ENCODE results near the gene SIGLEC8. TPM values are rescaled to one million over a fixed set of nuclear protein-coding genes. Genes with fewer than 3 reads are reported as not detected.

The SIGLEC8 gene
- total RNA-seq, 1 donor from 2014 or later = not detected

DNA sequence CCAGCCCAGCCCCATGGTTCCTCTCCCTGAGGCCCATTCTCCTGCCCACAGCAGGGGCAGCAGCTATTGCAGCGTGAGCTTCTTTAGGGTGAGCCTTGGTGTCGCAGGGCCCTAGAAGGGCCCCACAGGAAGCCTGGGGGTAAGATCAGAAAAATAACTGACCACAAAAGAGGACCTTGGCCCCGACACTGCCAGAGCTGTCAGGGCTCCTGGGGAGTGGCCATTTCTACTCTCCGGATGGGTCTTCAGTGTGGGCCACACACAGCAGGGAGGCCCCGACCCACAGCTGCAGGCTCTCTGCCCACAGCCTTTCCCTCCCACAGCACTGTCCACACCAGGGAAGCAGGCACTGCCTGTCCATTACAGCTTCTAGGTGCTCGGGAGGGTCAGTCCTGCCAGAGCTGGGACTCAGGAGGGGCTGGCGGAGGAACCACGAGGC lies 3.5 kb upstream of the SIGLEC8 start:
- no peaks in the 10 kb centered on the region for H3K36me3 Mint-ChIP-seq (ENCODE audit: low read depth)
- no peak overlapping the region for H3K27ac Mint-ChIP-seq (ENCODE audit: unreplicated experiment)
- no peak overlapping the region for H3K4me3 Mint-ChIP-seq (ENCODE audit: unreplicated experiment)
- no peak for DNase-seq (ENCODE audit: low spot score)
- H3K9me3 Mint-ChIP-seq (ENCODE audit: low read depth) = peaks cover 3% of the 10 kb centered on the region
- no peaks in the 10 kb centered on the region for H3K4me1 Mint-ChIP-seq (ENCODE audit: low read depth)
- TF ChIP-seq, protein P1, sequence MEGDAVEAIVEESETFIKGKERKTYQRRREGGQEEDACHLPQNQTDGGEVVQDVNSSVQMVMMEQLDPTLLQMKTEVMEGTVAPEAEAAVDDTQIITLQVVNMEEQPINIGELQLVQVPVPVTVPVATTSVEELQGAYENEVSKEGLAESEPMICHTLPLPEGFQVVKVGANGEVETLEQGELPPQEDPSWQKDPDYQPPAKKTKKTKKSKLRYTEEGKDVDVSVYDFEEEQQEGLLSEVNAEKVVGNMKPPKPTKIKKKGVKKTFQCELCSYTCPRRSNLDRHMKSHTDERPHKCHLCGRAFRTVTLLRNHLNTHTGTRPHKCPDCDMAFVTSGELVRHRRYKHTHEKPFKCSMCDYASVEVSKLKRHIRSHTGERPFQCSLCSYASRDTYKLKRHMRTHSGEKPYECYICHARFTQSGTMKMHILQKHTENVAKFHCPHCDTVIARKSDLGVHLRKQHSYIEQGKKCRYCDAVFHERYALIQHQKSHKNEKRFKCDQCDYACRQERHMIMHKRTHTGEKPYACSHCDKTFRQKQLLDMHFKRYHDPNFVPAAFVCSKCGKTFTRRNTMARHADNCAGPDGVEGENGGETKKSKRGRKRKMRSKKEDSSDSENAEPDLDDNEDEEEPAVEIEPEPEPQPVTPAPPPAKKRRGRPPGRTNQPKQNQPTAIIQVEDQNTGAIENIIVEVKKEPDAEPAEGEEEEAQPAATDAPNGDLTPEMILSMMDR (IDR thresholded peaks at IDR 0.05) = no peak
- peaks cover 6% of the 10 kb centered on the region for H3K27me3 Mint-ChIP-seq (ENCODE audit: low read depth)

DNA sequence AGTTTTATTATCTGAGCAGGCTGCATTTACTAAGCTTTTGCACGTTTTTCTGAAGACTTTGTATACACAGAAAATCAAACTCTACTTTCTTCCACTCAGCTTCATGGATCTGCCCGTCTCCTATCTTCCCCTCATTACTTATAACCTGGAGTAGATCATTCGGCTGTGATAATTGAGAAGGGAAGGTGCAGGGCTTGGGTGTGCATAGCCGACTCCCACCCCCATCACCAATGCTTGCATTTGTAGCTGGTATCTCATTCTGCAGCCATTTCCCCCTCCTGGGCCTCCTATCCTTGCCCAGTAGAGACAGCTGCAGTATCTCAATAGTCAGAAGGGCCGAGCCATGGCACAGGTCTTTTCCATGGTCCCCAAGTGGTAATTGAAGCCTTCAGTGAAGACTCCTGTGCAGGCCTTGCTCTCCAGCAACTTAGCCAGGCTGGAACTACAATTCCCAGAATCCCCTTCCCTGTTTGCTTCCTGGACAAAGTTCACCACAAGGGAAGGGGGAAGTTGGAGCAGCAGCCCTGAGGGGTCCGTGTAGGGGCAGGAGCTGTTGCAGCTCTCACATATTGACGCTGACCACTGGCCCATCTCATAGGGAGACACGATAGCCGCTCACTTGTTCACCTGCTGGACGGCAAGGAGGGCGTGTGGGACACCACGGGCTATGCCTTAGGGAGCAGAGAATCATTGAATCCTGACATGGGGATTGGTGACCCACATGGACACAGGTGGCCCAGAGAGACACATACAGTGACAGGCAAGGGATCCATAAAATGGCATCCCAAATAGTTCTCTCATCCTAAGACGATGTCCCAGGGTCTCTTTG lies 2.1 kb upstream of the SIGLEC8 start:
- Mint-ChIP-seq H3K4me3 (ENCODE audit: unreplicated experiment) (peak overlapping the region; percentile 52), H3K27me3 (ENCODE audit: low read depth) (peaks cover 2% of the 10 kb centered on the region), H3K4me1 (ENCODE audit: low read depth) (no peaks in the 10 kb centered on the region), H3K27ac (ENCODE audit: unreplicated experiment) (no peak overlapping the region), H3K9me3 (ENCODE audit: low read depth) (peaks cover 3% of the 10 kb centered on the region), H3K36me3 (ENCODE audit: low read depth) (no peaks in the 10 kb centered on the region)
- TF ChIP-seq, protein P1 (IDR thresholded peaks at IDR 0.05) = no peak
- no peak for DNase-seq (ENCODE audit: low spot score)

DNA sequence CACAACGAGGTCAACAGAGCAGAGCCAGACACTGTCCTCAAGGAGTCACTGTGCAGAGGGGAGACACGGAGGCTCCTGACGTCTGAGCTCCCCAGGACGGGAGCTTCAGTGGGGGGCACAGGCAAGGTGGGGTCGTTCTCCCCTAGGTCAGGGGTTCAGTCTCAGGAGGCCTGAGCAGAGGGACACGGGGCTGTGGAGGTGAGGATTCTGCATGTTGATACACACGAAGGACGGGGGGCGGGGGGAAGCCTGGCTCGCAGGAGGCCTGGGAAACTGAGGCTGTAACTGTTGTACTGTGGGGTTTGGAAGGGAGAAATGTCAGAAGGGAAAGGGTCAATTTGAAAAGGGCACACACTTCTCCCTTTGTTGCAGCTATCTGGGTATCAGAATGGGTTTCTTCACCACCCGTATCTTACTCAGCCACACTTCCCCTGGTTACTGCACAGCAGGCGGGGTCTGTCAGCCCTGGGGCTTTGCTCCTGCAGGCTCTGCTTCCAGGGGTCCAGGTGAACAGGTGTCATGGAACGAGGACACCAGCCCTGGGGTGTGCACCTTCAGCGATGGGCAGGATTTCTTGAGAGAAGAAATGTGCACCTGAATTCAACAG lies 748 bp upstream of the SIGLEC8 start:
- H3K36me3 Mint-ChIP-seq (ENCODE audit: low read depth) = no peaks in the 10 kb centered on the region
- DNase-seq (ENCODE audit: low spot score) = no peak
- H3K27me3 Mint-ChIP-seq (ENCODE audit: low read depth) = peaks cover 2% of the 10 kb centered on the region
- H3K4me3 Mint-ChIP-seq (ENCODE audit: unreplicated experiment) = no peak overlapping the region
- H3K4me1 Mint-ChIP-seq (ENCODE audit: low read depth) = no peaks in the 10 kb centered on the region
- no peak overlapping the region for H3K27ac Mint-ChIP-seq (ENCODE audit: unreplicated experiment)
- TF ChIP-seq, protein P1 (IDR thresholded peaks at IDR 0.05) = no peak
- H3K9me3 Mint-ChIP-seq (ENCODE audit: low read depth) = no peaks in the 10 kb centered on the region

DNA sequence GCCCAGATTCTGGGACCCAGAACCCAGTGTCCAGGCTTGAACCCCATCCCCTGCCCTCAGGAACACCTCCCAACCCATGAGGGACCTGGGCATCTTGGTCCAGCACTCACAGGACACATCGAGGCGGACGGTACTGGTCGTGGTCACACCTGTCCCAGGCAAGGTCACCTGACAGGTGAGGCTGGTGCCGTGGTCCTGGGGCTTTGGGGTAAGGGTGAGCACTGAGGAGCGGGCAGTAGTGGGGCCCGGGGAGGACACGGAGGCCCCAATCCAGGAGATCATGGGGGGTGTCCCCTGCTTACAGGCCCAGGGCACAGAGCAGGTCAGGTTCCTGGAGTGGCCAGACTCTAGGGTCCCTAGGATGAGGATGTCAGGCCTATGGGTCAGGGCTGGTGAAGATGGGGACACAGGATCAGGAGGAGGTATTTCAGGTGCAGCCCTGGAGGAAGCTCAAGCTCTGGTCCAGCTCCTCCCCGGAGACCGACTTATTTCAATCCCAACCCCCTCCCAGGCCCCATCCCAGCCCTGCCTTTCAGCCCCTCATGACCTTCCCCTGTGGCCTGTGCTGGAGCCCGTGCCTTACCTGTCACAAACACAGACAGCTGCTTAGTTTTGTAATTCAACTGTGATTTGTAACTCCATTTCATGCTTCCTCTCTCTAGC lies 772 bp downstream of the SIGLEC8 start:
- Mint-ChIP-seq H3K27ac (ENCODE audit: unreplicated experiment) (no peak overlapping the region), H3K27me3 (ENCODE audit: low read depth) (no peaks in the 10 kb centered on the region), H3K9me3 (ENCODE audit: low read depth) (peaks cover 2% of the 10 kb centered on the region), H3K36me3 (ENCODE audit: low read depth) (no peaks in the 10 kb centered on the region), H3K4me1 (ENCODE audit: low read depth) (no peaks in the 10 kb centered on the region), H3K4me3 (ENCODE audit: unreplicated experiment) (no peak overlapping the region)
- no peak for DNase-seq (ENCODE audit: low spot score)
- TF ChIP-seq, protein P1 (IDR thresholded peaks at IDR 0.05) = no peak

DNA sequence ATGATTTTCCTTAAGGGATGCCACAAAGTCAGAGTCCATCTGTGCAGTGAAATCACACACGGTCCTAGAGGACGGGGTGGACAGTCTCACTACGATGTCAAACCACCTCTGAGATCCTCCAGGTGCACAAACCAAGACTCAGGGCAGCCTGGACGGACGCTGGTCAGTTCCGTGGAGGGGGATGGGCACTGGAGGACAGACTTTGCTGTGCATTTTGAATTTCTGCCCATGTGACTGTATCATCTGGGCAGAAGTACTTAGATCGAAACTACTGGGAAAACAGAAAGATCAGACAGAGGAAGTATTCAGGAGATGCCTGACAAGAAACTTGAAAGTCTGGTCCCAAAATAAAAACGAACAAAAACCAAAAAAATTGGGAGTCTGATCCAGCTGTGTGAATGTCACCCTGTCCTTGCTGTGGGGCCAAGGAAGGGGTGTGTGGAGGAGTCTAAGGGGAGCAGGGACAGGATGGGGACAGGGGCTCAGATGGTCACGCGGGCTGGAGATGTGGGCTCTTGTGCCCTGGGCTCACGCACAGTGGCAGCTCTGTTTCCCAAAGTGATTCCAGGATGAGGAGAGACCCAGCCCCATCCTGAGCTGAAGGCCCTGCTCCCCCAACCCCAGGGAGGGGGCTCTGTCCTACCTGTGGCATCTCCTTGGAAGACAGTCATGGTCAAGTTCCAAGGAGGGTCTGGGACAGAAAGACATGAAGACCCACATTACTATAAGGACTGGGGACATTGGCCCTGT lies 1.5 kb downstream of the SIGLEC8 start:
- Mint-ChIP-seq H3K36me3 (ENCODE audit: low read depth) (no peaks in the 10 kb centered on the region), H3K27me3 (ENCODE audit: low read depth) (no peaks in the 10 kb centered on the region), H3K9me3 (ENCODE audit: low read depth) (peaks cover 2% of the 10 kb centered on the region), H3K4me1 (ENCODE audit: low read depth) (no peaks in the 10 kb centered on the region), H3K27ac (ENCODE audit: unreplicated experiment) (no peak overlapping the region), H3K4me3 (ENCODE audit: unreplicated experiment) (no peak overlapping the region)
- DNase-seq (ENCODE audit: low spot score) = no peak
- TF ChIP-seq, protein P1 (IDR thresholded peaks at IDR 0.05) = no peak
